ENCODE data around the gene FRMD8. TPM values are rescaled to one million over a fixed set of nuclear protein-coding genes. Genes with fewer than 3 reads are reported as not detected.

Gene FRMD8
- total RNA-seq, 2 donors from 2014 or later, result 36.1 to 106 TPM

GRCh38 chr11:65375012-65375411 is 11.4 kb upstream of the FRMD8 start:
- Histone ChIP-seq H3K27ac (no peak overlapping the region), H3K4me3 (no peak overlapping the region), H3K4me1 (replicated peaks) (no peaks in the 10 kb centered on the region), H3K27me3 (replicated peaks; ENCODE audit: insufficient read depth) (no peaks in the 10 kb centered on the region), H3K36me3 (no peaks in the 10 kb centered on the region), H3K9me3 (no peaks in the 10 kb centered on the region)
- DNase-seq (ENCODE audit: low spot score), result no peak
- WGBS, result 61% methylated on average over 8 of the region's 8 CpGs
- intact Hi-C loops (cut with DNase I), result loop anchor here (5.0 kb wide), 1 partner anchor 152 kb away; the partner anchor contains the start of gene SCYL1
- TF ChIP-seq POLR2AphosphoS5 (IDR thresholded peaks at IDR 0.05) (no peak), POLR2A (IDR thresholded peaks at IDR 0.05) (no peak), CTCF (IDR thresholded peaks at IDR 0.05) (no peak)

DNA sequence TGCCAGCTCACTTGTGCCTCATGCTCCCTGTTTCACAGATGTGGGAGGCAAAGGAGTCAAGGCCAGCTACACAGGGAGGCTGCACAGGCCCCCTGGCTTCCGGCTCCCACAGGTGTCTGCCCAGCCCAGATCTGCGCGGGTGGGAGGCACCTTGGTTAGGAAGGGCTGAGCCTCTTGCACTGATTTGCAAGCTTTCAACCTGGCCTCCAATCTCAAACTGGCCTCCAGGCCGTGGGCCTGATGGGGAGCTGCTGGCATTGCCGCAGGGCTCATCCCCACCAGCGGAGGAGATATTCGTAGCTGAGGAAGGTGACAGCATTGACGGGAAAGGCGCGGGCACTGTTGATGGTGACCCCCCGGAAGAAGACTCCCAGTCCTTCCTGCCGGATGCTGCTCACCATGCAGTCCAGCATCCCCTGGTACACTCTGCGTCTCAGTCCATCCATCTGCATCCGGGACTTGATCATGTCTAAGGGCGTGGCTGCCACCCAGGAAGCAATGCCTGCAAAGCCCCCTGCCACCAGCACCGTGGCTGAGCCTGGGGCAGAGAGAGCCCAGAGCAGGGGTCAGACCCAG is 10.2 kb upstream of the FRMD8 start:
- Histone ChIP-seq H3K27me3 (replicated peaks; ENCODE audit: insufficient read depth) (no peaks in the 10 kb centered on the region), H3K4me3 (no peak overlapping the region), H3K27ac (no peak overlapping the region), H3K9me3 (no peaks in the 10 kb centered on the region), H3K36me3 (no peaks in the 10 kb centered on the region), H3K4me1 (replicated peaks) (no peaks in the 10 kb centered on the region)
- intact Hi-C loops (cut with DNase I), result loop anchor here (5.0 kb wide), 1 partner anchor 151 kb away; the partner anchor contains the start of gene SCYL1
- no peak for TF ChIP-seq POLR2A (IDR thresholded peaks at IDR 0.05)
- no peak for TF ChIP-seq POLR2AphosphoS5 (IDR thresholded peaks at IDR 0.05)
- no peak for TF ChIP-seq CTCF (IDR thresholded peaks at IDR 0.05)
- 85% methylated on average over 16 of the region's 16 CpGs for WGBS
- DNase-seq (ENCODE audit: low spot score), result no peak

DNA sequence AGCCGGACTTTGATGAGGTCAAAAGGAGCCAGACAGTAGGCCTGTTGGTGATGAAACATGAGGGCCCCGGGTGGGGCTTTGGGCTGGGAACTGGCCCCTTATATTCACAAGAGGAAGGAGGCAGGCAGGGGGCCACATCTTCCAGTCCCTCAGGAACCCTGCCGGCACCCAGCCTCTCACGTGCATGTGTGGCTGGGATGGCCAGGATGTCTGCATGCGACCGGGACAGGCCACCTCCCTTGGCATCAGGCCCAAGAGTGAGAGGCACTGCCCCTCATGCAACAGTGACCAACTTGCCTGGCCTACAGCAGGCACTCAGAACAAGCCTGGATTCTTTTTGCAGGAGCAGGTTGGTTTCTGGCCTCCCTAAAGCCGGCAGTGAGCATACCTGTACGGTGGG is 9.4 kb upstream of the FRMD8 start:
- TF ChIP-seq POLR2A (IDR thresholded peaks at IDR 0.05) (no peak), POLR2AphosphoS5 (IDR thresholded peaks at IDR 0.05) (no peak), CTCF (IDR thresholded peaks at IDR 0.05) (no peak)
- H3K27ac ChIP-seq, result no peak overlapping the region
- WGBS, result 72% methylated on average over 6 of the region's 8 CpGs
- intact Hi-C loops (cut with DNase I), result loop anchor here (5.0 kb wide), 1 partner anchor 150 kb away; the partner anchor contains the start of gene SCYL1
- no peak overlapping the region for H3K4me3 ChIP-seq
- H3K27me3 ChIP-seq (replicated peaks; ENCODE audit: insufficient read depth), result no peaks in the 10 kb centered on the region
- H3K36me3 ChIP-seq, result no peaks in the 10 kb centered on the region
- no peak for DNase-seq (ENCODE audit: low spot score)
- H3K9me3 ChIP-seq, result no peaks in the 10 kb centered on the region
- no peaks in the 10 kb centered on the region for H3K4me1 ChIP-seq (replicated peaks)

DNA sequence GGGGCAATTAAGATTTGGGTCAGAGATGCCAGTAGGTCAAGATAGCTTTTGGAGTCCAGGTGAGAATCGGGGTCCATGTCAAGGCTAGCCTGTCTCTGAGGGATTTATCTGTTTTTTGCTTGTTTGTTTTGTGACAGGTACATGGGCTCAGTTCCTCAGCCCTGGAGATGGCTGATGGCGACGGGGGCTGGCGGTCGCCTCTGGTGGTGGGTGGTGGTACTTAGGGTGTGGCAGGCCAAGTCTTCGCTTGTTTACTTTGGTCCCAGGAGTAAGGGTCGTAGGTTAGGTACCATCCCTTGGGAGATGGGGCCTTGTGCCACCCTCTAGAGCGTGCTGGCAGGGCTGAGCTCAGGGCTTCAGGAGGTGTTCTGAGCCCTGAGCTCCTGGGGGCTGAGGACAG is 8.7 kb upstream of the FRMD8 start:
- Histone ChIP-seq H3K27me3 (replicated peaks; ENCODE audit: insufficient read depth) (no peaks in the 10 kb centered on the region), H3K9me3 (no peaks in the 10 kb centered on the region), H3K4me3 (no peak overlapping the region), H3K27ac (no peak overlapping the region), H3K36me3 (no peaks in the 10 kb centered on the region), H3K4me1 (replicated peaks) (no peaks in the 10 kb centered on the region)
- DNase-seq (ENCODE audit: low spot score), result no peak
- WGBS, result 91% methylated on average over 8 of the region's 8 CpGs
- no peak for TF ChIP-seq CTCF (IDR thresholded peaks at IDR 0.05)
- TF ChIP-seq POLR2A (IDR thresholded peaks at IDR 0.05), result no peak
- TF ChIP-seq POLR2AphosphoS5 (IDR thresholded peaks at IDR 0.05), result no peak
- intact Hi-C loops (cut with DNase I), result loop anchor here (5.0 kb wide), 1 partner anchor 150 kb away; the partner anchor contains the start of gene SCYL1
